ENCODE data around the gene MLXIP. TPM values are rescaled to one million over a fixed set of nuclear protein-coding genes. Genes with fewer than 3 reads are reported as not detected.

MLXIP gene
- total and polyA plus RNA-seq, 2 of the 13 experiments (the other 11 are each of a cell fraction or from before 2014, with no cell fraction given), result 5.3 to 6.7 TPM

DNA sequence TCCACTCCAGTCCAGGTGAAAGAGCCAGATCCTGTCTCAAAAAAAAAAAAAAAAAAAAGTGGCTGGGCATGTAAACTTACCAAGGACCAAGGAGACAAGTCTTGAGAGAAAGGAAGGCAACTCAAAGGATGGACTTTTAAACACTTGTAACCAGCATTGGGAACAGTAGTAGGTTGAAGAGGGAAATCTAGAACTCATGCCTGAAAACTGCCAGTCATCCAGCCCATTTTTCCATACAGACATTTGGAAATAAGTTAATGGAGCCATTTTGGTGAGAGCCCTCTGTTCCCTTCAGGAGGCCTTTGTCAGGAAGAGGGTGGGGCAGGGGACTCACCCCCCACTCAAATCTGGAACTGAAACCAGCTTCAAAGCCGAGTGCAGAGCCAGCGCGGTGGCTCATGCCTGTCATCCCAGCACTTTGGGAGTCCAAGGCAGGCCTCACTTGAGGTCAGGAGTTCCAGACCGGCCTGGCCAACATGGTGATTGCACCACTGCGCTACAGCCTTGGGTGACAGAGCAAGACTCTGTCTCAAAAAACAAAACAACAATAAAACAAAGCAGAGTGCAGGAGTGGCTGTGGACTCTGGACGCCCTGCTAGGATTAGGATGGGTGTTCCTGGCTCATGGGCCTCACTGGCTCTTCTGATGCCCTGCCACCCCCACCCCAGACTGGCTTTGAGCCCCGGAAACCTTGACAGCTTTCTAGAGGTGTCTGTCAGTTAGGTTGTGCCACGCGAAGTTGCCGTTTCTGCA is 1.6 kb upstream of the MLXIP start (continued):
- no peak for TF ChIP-seq ZNF562 (CRISPR knock-in tag; IDR thresholded peaks at IDR 0.05; ENCODE audit: borderline replicate concordance)
- TF ChIP-seq ZNF543 (CRISPR knock-in tag; IDR thresholded peaks at IDR 0.05), result no peak
- TF ChIP-seq SAP130 (CRISPR knock-in tag; IDR thresholded peaks at IDR 0.05; ENCODE audit: low read depth), result peak; percentile 28
- TF ChIP-seq DNMT1 (CRISPR knock-in tag; IDR thresholded peaks at IDR 0.05), result no peak
- no peak for TF ChIP-seq ZNF205 (CRISPR knock-in tag; IDR thresholded peaks at IDR 0.05)
- no peak for TF ChIP-seq ZNF225 (CRISPR knock-in tag; IDR thresholded peaks at IDR 0.05)
- no peak for TF ChIP-seq ZNF879 (CRISPR knock-in tag; IDR thresholded peaks at IDR 0.05)
- TF ChIP-seq ZNF724P (CRISPR knock-in tag; IDR thresholded peaks at IDR 0.05; ENCODE audit: borderline replicate concordance), result 0 out of 2 replicates have a peak, but pooled peaks have one; percentile 48
- TF ChIP-seq ZNF792 (CRISPR knock-in tag; IDR thresholded peaks at IDR 0.05), result no peak
- TF ChIP-seq, protein P1, sequence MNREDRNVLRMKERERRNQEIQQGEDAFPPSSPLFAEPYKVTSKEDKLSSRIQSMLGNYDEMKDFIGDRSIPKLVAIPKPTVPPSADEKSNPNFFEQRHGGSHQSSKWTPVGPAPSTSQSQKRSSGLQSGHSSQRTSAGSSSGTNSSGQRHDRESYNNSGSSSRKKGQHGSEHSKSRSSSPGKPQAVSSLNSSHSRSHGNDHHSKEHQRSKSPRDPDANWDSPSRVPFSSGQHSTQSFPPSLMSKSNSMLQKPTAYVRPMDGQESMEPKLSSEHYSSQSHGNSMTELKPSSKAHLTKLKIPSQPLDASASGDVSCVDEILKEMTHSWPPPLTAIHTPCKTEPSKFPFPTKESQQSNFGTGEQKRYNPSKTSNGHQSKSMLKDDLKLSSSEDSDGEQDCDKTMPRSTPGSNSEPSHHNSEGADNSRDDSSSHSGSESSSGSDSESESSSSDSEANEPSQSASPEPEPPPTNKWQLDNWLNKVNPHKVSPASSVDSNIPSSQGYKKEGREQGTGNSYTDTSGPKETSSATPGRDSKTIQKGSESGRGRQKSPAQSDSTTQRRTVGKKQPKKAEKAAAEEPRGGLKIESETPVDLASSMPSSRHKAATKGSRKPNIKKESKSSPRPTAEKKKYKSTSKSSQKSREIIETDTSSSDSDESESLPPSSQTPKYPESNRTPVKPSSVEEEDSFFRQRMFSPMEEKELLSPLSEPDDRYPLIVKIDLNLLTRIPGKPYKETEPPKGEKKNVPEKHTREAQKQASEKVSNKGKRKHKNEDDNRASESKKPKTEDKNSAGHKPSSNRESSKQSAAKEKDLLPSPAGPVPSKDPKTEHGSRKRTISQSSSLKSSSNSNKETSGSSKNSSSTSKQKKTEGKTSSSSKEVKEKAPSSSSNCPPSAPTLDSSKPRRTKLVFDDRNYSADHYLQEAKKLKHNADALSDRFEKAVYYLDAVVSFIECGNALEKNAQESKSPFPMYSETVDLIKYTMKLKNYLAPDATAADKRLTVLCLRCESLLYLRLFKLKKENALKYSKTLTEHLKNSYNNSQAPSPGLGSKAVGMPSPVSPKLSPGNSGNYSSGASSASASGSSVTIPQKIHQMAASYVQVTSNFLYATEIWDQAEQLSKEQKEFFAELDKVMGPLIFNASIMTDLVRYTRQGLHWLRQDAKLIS (CRISPR knock-in tag; IDR thresholded peaks at IDR 0.05), result no peak
- no peak for TF ChIP-seq ZNF34 (CRISPR knock-in tag; IDR thresholded peaks at IDR 0.05; ENCODE audit: borderline replicate concordance)
- TF ChIP-seq, protein P2, sequence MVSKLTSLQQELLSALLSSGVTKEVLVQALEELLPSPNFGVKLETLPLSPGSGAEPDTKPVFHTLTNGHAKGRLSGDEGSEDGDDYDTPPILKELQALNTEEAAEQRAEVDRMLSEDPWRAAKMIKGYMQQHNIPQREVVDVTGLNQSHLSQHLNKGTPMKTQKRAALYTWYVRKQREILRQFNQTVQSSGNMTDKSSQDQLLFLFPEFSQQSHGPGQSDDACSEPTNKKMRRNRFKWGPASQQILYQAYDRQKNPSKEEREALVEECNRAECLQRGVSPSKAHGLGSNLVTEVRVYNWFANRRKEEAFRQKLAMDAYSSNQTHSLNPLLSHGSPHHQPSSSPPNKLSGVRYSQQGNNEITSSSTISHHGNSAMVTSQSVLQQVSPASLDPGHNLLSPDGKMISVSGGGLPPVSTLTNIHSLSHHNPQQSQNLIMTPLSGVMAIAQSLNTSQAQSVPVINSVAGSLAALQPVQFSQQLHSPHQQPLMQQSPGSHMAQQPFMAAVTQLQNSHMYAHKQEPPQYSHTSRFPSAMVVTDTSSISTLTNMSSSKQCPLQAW (CRISPR knock-in tag; IDR thresholded peaks at IDR 0.05), result 0 out of 2 replicates have a peak, but pooled peaks have one; percentile 25
- TF ChIP-seq HNF4A (CRISPR knock-in tag; IDR thresholded peaks at IDR 0.05), result peak; percentile 37; the same call in 1 of the 2 replicates
- TF ChIP-seq SATB2 (CRISPR knock-in tag; IDR thresholded peaks at IDR 0.05), result no peak
- no peak for TF ChIP-seq ZKSCAN1 (IDR thresholded peaks at IDR 0.05; ENCODE audit: low read length)
- TF ChIP-seq YY1 (IDR thresholded peaks at IDR 0.05; ENCODE audit: insufficient read depth, insufficient replicate concordance, low read depth, low read length), result no peak
- TF ChIP-seq, protein P3, sequence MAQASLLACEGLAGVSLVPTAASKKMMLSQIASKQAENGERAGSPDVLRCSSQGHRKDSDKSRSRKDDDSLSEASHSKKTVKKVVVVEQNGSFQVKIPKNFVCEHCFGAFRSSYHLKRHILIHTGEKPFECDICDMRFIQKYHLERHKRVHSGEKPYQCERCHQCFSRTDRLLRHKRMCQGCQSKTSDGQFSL (CRISPR knock-in tag; IDR thresholded peaks at IDR 0.05), result no peak
- TF ChIP-seq NFIB (CRISPR knock-in tag; IDR thresholded peaks at IDR 0.05; ENCODE audit: borderline replicate concordance), result no peak
- no peak for TF ChIP-seq ZNF432 (CRISPR knock-in tag; IDR thresholded peaks at IDR 0.05; ENCODE audit: borderline replicate concordance)
- no peak for TF ChIP-seq ZNF510 (CRISPR knock-in tag; IDR thresholded peaks at IDR 0.05; ENCODE audit: low read depth)
- TF ChIP-seq ZFP90 (CRISPR knock-in tag; IDR thresholded peaks at IDR 0.05; ENCODE audit: borderline replicate concordance), result no peak
- no peak for TF ChIP-seq ZNF569 (CRISPR knock-in tag; IDR thresholded peaks at IDR 0.05; ENCODE audit: borderline replicate concordance)
- TF ChIP-seq, protein P4, sequence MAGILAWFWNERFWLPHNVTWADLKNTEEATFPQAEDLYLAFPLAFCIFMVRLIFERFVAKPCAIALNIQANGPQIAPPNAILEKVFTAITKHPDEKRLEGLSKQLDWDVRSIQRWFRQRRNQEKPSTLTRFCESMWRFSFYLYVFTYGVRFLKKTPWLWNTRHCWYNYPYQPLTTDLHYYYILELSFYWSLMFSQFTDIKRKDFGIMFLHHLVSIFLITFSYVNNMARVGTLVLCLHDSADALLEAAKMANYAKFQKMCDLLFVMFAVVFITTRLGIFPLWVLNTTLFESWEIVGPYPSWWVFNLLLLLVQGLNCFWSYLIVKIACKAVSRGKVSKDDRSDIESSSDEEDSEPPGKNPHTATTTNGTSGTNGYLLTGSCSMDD (CRISPR knock-in tag; IDR thresholded peaks at IDR 0.05), result no peak
- TF ChIP-seq, protein P5, sequence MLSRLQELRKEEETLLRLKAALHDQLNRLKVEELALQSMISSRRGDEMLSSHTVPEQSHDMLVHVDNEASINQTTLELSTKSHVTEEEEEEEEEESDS (CRISPR knock-in tag; IDR thresholded peaks at IDR 0.05; ENCODE audit: borderline replicate concordance), result no peak
- TF ChIP-seq WIZ (CRISPR knock-in tag; IDR thresholded peaks at IDR 0.05), result 0 out of 2 replicates have a peak, but pooled peaks have one; percentile 52
